ENCODE data around the gene YES1. TPM values are rescaled to one million over a fixed set of nuclear protein-coding genes. Genes with fewer than 3 reads are reported as not detected.

Gene YES1
- polyA plus RNA-seq, 1 donor from 2014 or later, result 0.18 TPM

GRCh38 chr18:680392-680791, 131.7 kb downstream of the YES1 start:
- H3K27ac Mint-ChIP-seq, result no peak overlapping the region
- no peak overlapping the region for H3K4me3 Mint-ChIP-seq
- H3K27me3 Mint-ChIP-seq, result no peaks in the 10 kb centered on the region
- no peaks in the 10 kb centered on the region for H3K4me1 Mint-ChIP-seq
- no peaks in the 10 kb centered on the region for H3K9me3 Mint-ChIP-seq
- H3K36me3 Mint-ChIP-seq, result peaks cover 9% of the 10 kb centered on the region

GRCh38 chr18:679516-679915, 132.5 kb downstream of the YES1 start:
- Mint-ChIP-seq H3K36me3 (peaks cover 9% of the 10 kb centered on the region), H3K4me1 (no peaks in the 10 kb centered on the region), H3K27me3 (no peaks in the 10 kb centered on the region), H3K4me3 (no peak overlapping the region), H3K27ac (no peak overlapping the region), H3K9me3 (no peaks in the 10 kb centered on the region)

GRCh38 chr18:678482-679182, 133.4 kb downstream of the YES1 start:
- H3K27me3 Mint-ChIP-seq, result no peaks in the 10 kb centered on the region
- no peak overlapping the region for H3K27ac Mint-ChIP-seq
- H3K4me3 Mint-ChIP-seq, result no peak overlapping the region
- H3K4me1 Mint-ChIP-seq, result no peaks in the 10 kb centered on the region
- H3K36me3 Mint-ChIP-seq, result peaks cover 9% of the 10 kb centered on the region
- H3K9me3 Mint-ChIP-seq, result no peaks in the 10 kb centered on the region

- H3K9me3 Mint-ChIP-seq, result no peaks in the 10 kb centered on the region
- H3K36me3 Mint-ChIP-seq, result peaks cover 9% of the 10 kb centered on the region
- H3K4me1 Mint-ChIP-seq, result no peaks in the 10 kb centered on the region
- H3K27me3 Mint-ChIP-seq, result no peaks in the 10 kb centered on the region
- no peak overlapping the region for H3K27ac Mint-ChIP-seq
- H3K4me3 Mint-ChIP-seq, result no peak overlapping the region
Observed at GRCh38 chr18:677951-678381, 134.1 kb downstream of the YES1 start.

GRCh38 chr18:677145-677544, 134.9 kb downstream of the YES1 start:
- no peaks in the 10 kb centered on the region for H3K9me3 Mint-ChIP-seq
- no peaks in the 10 kb centered on the region for H3K27me3 Mint-ChIP-seq
- peak overlapping the region in 1 of 3 donors; percentile 6 for H3K27ac Mint-ChIP-seq
- no peaks in the 10 kb centered on the region for H3K4me1 Mint-ChIP-seq
- peaks cover 7% of the 10 kb centered on the region for H3K36me3 Mint-ChIP-seq
- H3K4me3 Mint-ChIP-seq, result no peak overlapping the region

- H3K27ac Mint-ChIP-seq, result no peak overlapping the region
- H3K36me3 Mint-ChIP-seq, result peaks cover 7% of the 10 kb centered on the region
- no peaks in the 10 kb centered on the region for H3K27me3 Mint-ChIP-seq
Observed at GRCh38 chr18:676736-677135, 135.3 kb downstream of the YES1 start.

GRCh38 chr18:676069-676468, 136.0 kb downstream of the YES1 start:
- Mint-ChIP-seq H3K4me1 (no peaks in the 10 kb centered on the region), H3K27me3 (no peaks in the 10 kb centered on the region), H3K4me3 (no peak overlapping the region), H3K27ac (no peak overlapping the region), H3K36me3 (peaks cover 7% of the 10 kb centered on the region), H3K9me3 (no peaks in the 10 kb centered on the region)

More at GRCh38 chr18:676736-677135, 135.3 kb downstream of the YES1 start:
- Mint-ChIP-seq H3K9me3 (no peaks in the 10 kb centered on the region), H3K4me3 (no peak overlapping the region), H3K4me1 (no peaks in the 10 kb centered on the region)

GRCh38 chr18:675307-675706, 136.7 kb downstream of the YES1 start:
- Mint-ChIP-seq H3K4me1 (no peaks in the 10 kb centered on the region), H3K27me3 (no peaks in the 10 kb centered on the region), H3K27ac (no peak overlapping the region), H3K9me3 (no peaks in the 10 kb centered on the region), H3K36me3 (peaks cover 7% of the 10 kb centered on the region), H3K4me3 (no peak overlapping the region)

- Mint-ChIP-seq H3K9me3 (no peaks in the 10 kb centered on the region), H3K36me3 (peaks cover 3% of the 10 kb centered on the region), H3K4me3 (no peak overlapping the region), H3K4me1 (no peaks in the 10 kb centered on the region), H3K27ac (no peak overlapping the region), H3K27me3 (no peaks in the 10 kb centered on the region)
Observed at GRCh38 chr18:673769-674168, 138.3 kb downstream of the YES1 start.

GRCh38 chr18:673317-673716, 138.7 kb downstream of the YES1 start:
- no peaks in the 10 kb centered on the region for H3K9me3 Mint-ChIP-seq
- H3K27ac Mint-ChIP-seq, result no peak overlapping the region
- no peaks in the 10 kb centered on the region for H3K4me1 Mint-ChIP-seq
- peaks cover 1% of the 10 kb centered on the region for H3K36me3 Mint-ChIP-seq
- no peaks in the 10 kb centered on the region for H3K27me3 Mint-ChIP-seq
- H3K4me3 Mint-ChIP-seq, result no peak overlapping the region

Other genes with a start within 250 kb of the YES1 start
- not detected for gene CETN1, start 231.9 kb downstream of the YES1 start, polyA plus RNA-seq
- gene CLUL1, start 215.3 kb downstream of the YES1 start, polyA plus RNA-seq, result not detected
- 1.0 TPM for gene TYMS, start 154.6 kb downstream of the YES1 start, polyA plus RNA-seq
- 5.3 TPM for gene ENOSF1, start 99.6 kb downstream of the YES1 start, polyA plus RNA-seq
- not detected for gene ADCYAP1, start 92.6 kb upstream of the YES1 start, polyA plus RNA-seq